Measurements from ENCODE around the gene FYN. TPM values are rescaled to one million over a fixed set of nuclear protein-coding genes. Genes with fewer than 3 reads are reported as not detected.

Gene FYN
- total and polyA plus RNA-seq, 2 of the 8 experiments (the other 6 are each of a cell fraction or from before 2014, with no cell fraction given), result 46.8 to 97.2 TPM

- no peak for TF ChIP-seq EZH2 (IDR thresholded peaks at IDR 0.05; ENCODE audit: low read depth, low read length, severe bottlenecking)
Observed at GRCh38 chr6:111696814-111697213, 176.4 kb downstream of the FYN start (continued).
